D721Med (cell line): Measurements from ENCODE around the gene RHEB.

Source experiments
- DNase-seq: peaks from one replicate; pipeline ENCODE4 v3.0.0; 2011; ENCODE audit warnings: low spot score; ENCODE audit not compliant: insufficient read length
- FAIRE-seq: peaks from 2 replicates; lab custom pipeline; 2011; peaks lifted over from hg19 to GRCh38; lab: Jason Lieb, UNC
- TF ChIP-seq, protein P1 (sequence below): IDR thresholded peaks from 2 replicates; pipeline ENCODE4 v1.5.1; 2012; ENCODE audit warnings: mild to moderate bottlenecking, control low read depth; ENCODE audit not compliant: insufficient read depth; ENCODE audit errors: missing control alignments

The RHEB gene

GRCh38 chr7:151553356-151553755, 33.7 kb upstream of the RHEB start:
- TF ChIP-seq, protein P1, sequence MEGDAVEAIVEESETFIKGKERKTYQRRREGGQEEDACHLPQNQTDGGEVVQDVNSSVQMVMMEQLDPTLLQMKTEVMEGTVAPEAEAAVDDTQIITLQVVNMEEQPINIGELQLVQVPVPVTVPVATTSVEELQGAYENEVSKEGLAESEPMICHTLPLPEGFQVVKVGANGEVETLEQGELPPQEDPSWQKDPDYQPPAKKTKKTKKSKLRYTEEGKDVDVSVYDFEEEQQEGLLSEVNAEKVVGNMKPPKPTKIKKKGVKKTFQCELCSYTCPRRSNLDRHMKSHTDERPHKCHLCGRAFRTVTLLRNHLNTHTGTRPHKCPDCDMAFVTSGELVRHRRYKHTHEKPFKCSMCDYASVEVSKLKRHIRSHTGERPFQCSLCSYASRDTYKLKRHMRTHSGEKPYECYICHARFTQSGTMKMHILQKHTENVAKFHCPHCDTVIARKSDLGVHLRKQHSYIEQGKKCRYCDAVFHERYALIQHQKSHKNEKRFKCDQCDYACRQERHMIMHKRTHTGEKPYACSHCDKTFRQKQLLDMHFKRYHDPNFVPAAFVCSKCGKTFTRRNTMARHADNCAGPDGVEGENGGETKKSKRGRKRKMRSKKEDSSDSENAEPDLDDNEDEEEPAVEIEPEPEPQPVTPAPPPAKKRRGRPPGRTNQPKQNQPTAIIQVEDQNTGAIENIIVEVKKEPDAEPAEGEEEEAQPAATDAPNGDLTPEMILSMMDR: no peak
- no peak for FAIRE-seq
- DNase-seq: no peak

- no peak for DNase-seq
- TF ChIP-seq, protein P1: no peak
- no peak for FAIRE-seq
Measured at GRCh38 chr7:151552352-151553028, 32.8 kb upstream of the RHEB start.

- TF ChIP-seq, protein P1: no peak
- FAIRE-seq (no peak), DNase-seq (no peak)
Measured at GRCh38 chr7:151551820-151552219, 32.1 kb upstream of the RHEB start.

DNA sequence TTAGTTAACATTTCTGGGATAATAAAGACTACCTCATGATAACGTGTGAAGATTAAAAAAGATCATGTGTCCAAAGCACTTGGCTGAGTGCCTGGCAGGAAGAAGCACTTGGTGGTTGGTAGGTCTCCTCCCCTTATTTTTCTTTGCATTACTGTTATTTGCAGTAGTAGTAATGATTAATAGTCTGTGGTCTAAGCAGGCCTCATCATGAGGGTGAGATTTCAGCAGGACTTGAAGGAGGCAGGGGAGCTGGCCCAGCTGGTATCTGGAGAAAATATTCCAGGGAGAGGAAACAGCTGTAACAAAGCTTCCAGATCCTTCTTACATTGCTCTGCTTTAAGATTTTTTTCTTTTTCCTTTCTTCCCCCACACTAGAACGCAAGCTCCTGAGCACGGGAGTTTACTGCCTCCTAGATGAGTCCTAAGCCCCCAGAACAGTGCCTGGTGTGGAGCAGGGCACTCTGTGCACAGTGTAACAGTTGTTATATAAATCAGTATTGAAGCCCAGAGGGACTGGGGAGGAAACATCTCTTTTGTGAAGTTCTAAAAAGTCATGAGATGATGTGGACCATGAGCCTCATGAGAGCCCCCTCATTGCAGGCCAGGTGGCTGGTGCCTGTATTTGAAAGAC, 31.1 kb upstream of the RHEB start:
- no peak for FAIRE-seq
- no peak for DNase-seq
- TF ChIP-seq, protein P1: no peak

GRCh38 chr7:151549644-151550043, 29.9 kb upstream of the RHEB start:
- DNase-seq: no peak
- TF ChIP-seq, protein P1: no peak
- FAIRE-seq: no peak

DNA sequence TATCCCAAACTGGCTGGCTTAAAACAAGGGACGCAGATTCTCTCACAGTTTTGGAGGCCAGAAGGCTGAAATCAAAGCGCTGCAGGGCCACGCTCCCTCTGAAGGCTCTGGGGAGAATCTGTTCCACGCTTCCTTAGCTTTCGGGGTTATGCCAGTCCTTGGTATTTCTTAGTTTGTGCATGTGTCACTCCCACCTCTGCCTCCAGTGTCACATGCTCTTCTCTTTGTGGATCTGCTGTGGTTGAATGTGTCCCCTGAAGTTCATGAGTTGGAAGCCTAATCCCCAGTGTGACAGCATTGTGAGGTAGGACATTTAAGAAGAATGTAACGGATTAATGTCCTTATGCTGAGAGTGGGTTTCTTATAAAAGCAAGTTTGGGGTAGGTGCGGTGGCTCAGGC, 29.4 kb upstream of the RHEB start:
- TF ChIP-seq, protein P1: no peak
- FAIRE-seq: no peak
- DNase-seq: no peak

- TF ChIP-seq, protein P1: no peak
- DNase-seq (no peak), FAIRE-seq (no peak)
Measured at GRCh38 chr7:151544183-151544582, 24.5 kb upstream of the RHEB start.
